ENCODE measurements around the gene FUT7.

DNA sequence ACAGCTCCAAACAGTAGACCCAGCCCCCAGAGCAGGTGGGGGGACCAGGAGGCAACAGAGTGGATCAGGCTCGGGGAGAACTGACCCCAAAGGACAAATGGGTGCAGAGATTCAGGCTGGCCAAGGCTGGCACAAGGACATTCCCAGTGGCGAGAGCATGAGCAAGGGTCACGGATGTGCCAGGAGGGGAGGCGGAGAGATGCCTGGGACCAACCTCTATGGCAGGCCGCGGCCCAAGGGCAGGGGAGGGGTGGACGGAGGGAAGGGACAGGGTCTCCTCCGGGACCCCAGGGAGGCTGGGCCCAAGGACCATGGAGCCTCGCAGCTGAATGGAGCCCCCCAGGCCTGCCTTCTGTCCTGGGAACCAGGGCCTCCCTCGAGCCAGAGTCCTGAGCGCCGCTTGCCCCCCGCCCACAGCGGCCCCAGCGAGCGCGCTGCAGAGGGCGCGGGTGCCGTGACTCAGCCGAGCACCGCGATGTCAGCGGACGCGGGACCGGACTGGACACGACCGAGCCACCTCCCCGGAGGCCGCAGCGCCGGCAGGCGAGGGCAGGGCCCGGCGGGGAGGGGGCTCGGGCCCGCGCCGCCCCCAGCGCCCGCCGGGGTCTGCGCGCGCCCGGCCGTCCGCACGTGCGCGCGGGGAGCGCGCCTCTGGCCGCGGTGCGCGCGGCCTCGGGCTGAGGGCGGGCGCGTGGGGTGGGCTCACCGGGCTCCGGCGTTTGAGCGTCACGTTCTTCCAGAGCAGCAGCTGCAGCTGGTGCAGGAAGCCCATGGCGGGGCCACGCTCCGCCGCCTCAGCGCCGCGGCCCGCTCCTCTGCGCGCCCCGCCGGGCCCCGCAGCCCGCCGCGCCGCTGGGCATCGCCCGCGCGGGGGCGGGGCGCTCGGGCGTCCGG, 4.3 kb downstream of the FUT7 start, which contains the start of gene ABCA2:
- TF ChIP-seq CTCF (IDR thresholded peaks at IDR 0.05) (no peak), POLR2A (IDR thresholded peaks at IDR 0.05; ENCODE audit: low read depth) (no peak), EP300 (IDR thresholded peaks at IDR 0.05) (no peak), POLR2AphosphoS5 (IDR thresholded peaks at IDR 0.05) (no peak)

Measured in esophagus muscularis mucosa (tissue), 4 donors.